Gastroesophageal sphincter (tissue), 3 donors: Measurements from ENCODE around the gene SPATA31E1.
"Not testable (repeated sequence)": the region's sequence is repeated elsewhere in the genome, so short reads cannot be mapped to it uniquely, and the experiment has no call there.

Experiments used
- CTCF ChIP-seq, 4 experiments: fragments of 200-600 bp in 2 of 4; fragments of 450-650 bp in 2 of 4; sonication (generic) in 1 of 4; IDR thresholded peaks; one replicate each; pipeline ENCODE4 v1.5.1; 2017 to 2019; ENCODE audit warnings: antibody characterized with exemption in 4 of 4, mild to moderate bottlenecking in 2 of 4, moderate library complexity in 2 of 4
- EP300 ChIP-seq: sonication (generic); formaldehyde crosslinking; IDR thresholded peaks from one replicate; pipeline ENCODE4 v1.6.1; 2017; ENCODE audit warnings: antibody characterized with exemption, mild to moderate bottlenecking
- POLR2A ChIP-seq, 2 donors: fragments of 450-650 bp; IDR thresholded peaks; one replicate each; pipeline ENCODE4 v1.6.1; 2017; ENCODE audit warnings: antibody characterized with exemption in 2 of 2, mild to moderate bottlenecking in 2 of 2, moderate library complexity in 1 of 2
- POLR2AphosphoS5 ChIP-seq: sonication (generic); formaldehyde crosslinking; IDR thresholded peaks from one replicate; pipeline ENCODE4 v1.6.1; 2017; ENCODE audit warnings: antibody characterized with exemption

GRCh38 chr9:87923012-87923411, 40.3 kb downstream of the SPATA31E1 start:
- not testable (repeated sequence) for TF ChIP-seq CTCF (IDR thresholded peaks at IDR 0.05); EP300; POLR2AphosphoS5; POLR2A (IDR thresholded peaks at IDR 0.05)
